Endothelial cell of umbilical vein (primary cell): ENCODE results near the gene PPP1R3G. TPM values are rescaled to one million over a fixed set of nuclear protein-coding genes. Genes with fewer than 3 reads are reported as not detected.

Experiments
- BruUV-seq: library from RNA; stranded (reverse); fragments of 400-500 nt; replicated peaks from 2 replicates; lab custom pipeline; 2021; lab: Mats Ljungman, UMichigan
- CTCF ChIA-PET: fragments of 300-600, 350-600 bp; sonication (Branson Sonifier 250); formaldehyde crosslinking; loops from one replicate; lab custom pipeline; 2021; ENCODE audit warnings: antibody characterized with exemption, inconsistent platforms; lab: Charles Lee
- POLR2A ChIA-PET: fragments of 300-600, 350-600 bp; sonication (Branson Sonifier 250); formaldehyde crosslinking; loops from one replicate; lab custom pipeline; 2021; ENCODE audit warnings: antibody characterized with exemption, inconsistent platforms; lab: Charles Lee
- DNase-seq: peaks from one replicate; pipeline ENCODE4 v3.0.0-alpha.2; 2011; ENCODE audit warnings: low read depth, low spot score
- FAIRE-seq: peaks from 2 replicates; lab custom pipeline; 2011; peaks lifted over from hg19 to GRCh38; lab: Jason Lieb, UNC
- H2AFZ ChIP-seq: 2 replicates; pipeline ENCODE4 v1.6.0; 2012; ENCODE audit warnings: low read depth, low read length, control low read depth, inconsistent platforms
- H3K27ac ChIP-seq: 2 replicates; pipeline ENCODE4 v1.5.1; 2011; ENCODE audit warnings: low read depth, mild to moderate bottlenecking, control low read depth, low read length, moderate library complexity; ENCODE audit not compliant: insufficient read depth
- H3K27me3 ChIP-seq, 2 experiments: 2 replicates each; pipeline versions ENCODE4 v1.6.0 to v1.6.1; 2011; ENCODE audit warnings: low read length in 2 of 2, mixed read lengths in 1 of 2; ENCODE audit not compliant: control insufficient read depth in 2 of 2, insufficient read depth in 2 of 2
- H3K36me3 ChIP-seq, 2 experiments: 2 replicates in 1 of 2; 3 replicates in 1 of 2; pipeline ENCODE4 v1.5.1; 2011; ENCODE audit warnings: low read length in 2 of 2, mild to moderate bottlenecking in 1 of 2, moderate library complexity in 1 of 2; ENCODE audit not compliant: control insufficient read depth in 2 of 2, insufficient read depth in 2 of 2; ENCODE audit errors: extremely low read depth in 1 of 2
- H3K4me1 ChIP-seq: 3 replicates; pipeline ENCODE4 v1.5.1; 2011; ENCODE audit warnings: mild to moderate bottlenecking, low read length; ENCODE audit not compliant: control insufficient read depth, insufficient read depth; ENCODE audit errors: extremely low read depth
- H3K4me2 ChIP-seq: 2 replicates; pipeline ENCODE4 v1.6.1; 2011; ENCODE audit warnings: low read length, control low read depth, mixed read lengths; ENCODE audit not compliant: insufficient read depth
- H3K4me3 ChIP-seq, 3 experiments: fragments of 200-600 bp in 1 of 3; sonication (generic), shearing (Covaris generic) in 1 of 3; replicated peaks in 1 of 3; 2 replicates each; pipeline ENCODE4 v1.5.1; 2011 to 2016; ENCODE audit warnings: control low read depth in 3 of 3, low read length in 3 of 3, mild to moderate bottlenecking in 2 of 3, inconsistent platforms in 1 of 3, low read depth in 1 of 3, moderate library complexity in 1 of 3; ENCODE audit not compliant: insufficient read depth in 1 of 3
- H3K79me2 ChIP-seq: 2 replicates; pipeline ENCODE4 v1.6.0; 2012; ENCODE audit warnings: low read length, inconsistent platforms; ENCODE audit not compliant: control insufficient read depth, insufficient read depth
- H3K9ac ChIP-seq: replicated peaks from 2 replicates; pipeline ENCODE3; 2011; ENCODE audit warnings: low read length, control low read depth; ENCODE audit not compliant: insufficient read depth; ENCODE audit errors: extremely low read depth
- H3K9me1 ChIP-seq: replicated peaks from 3 replicates; pipeline ENCODE4 v1.6.0; 2011; ENCODE audit warnings: mild to moderate bottlenecking, low read length; ENCODE audit not compliant: control insufficient read depth, insufficient read depth; ENCODE audit errors: extremely low read depth
- H3K9me3 ChIP-seq: replicated peaks from 2 replicates; pipeline ENCODE4 v1.5.1; 2012; ENCODE audit warnings: low read length, inconsistent platforms; ENCODE audit not compliant: control insufficient read depth, insufficient read depth
- H4K20me1 ChIP-seq: replicated peaks from 2 replicates; pipeline ENCODE3; 2011; ENCODE audit warnings: mild to moderate bottlenecking, low read length; ENCODE audit not compliant: control insufficient read depth, insufficient read depth; ENCODE audit errors: extremely low read depth
- EZH2 ChIP-seq: IDR thresholded peaks from 2 replicates; pipeline ENCODE4 v1.6.1; 2012; ENCODE audit warnings: borderline replicate concordance, low read depth, mild to moderate bottlenecking, moderate library complexity, low read length, inconsistent platforms; ENCODE audit not compliant: severe bottlenecking
- FOS ChIP-seq: IDR thresholded peaks from 2 replicates; pipeline ENCODE4 v1.6.1; 2011; ENCODE audit warnings: mild to moderate bottlenecking, low read length, moderate library complexity, borderline replicate concordance; ENCODE audit not compliant: insufficient read depth
- GATA2 ChIP-seq: IDR thresholded peaks from 2 replicates; pipeline ENCODE4 v1.7.0; 2011; ENCODE audit warnings: low read depth, mild to moderate bottlenecking, moderate library complexity, mixed read lengths, low read length; ENCODE audit not compliant: insufficient read length, insufficient read depth
- JUN ChIP-seq: IDR thresholded peaks from 2 replicates; pipeline ENCODE4 v1.6.1; 2011; ENCODE audit warnings: borderline replicate concordance, low read depth; ENCODE audit not compliant: insufficient read length, insufficient read depth
- MAX ChIP-seq: IDR thresholded peaks from 2 replicates; pipeline ENCODE4 v1.6.1; 2011; ENCODE audit not compliant: insufficient read depth, insufficient read length
- MYC ChIP-seq: IDR thresholded peaks from one replicate; pipeline ENCODE4 v1.6.1; 2011; ENCODE audit warnings: mild to moderate bottlenecking, low read depth, low read length
- POLR2A ChIP-seq: IDR thresholded peaks from 2 replicates; pipeline ENCODE4 v1.6.1; 2012; ENCODE audit warnings: low read depth, mild to moderate bottlenecking, control low read depth, low read length
- POLR2AphosphoS5 ChIP-seq: IDR thresholded peaks from 2 replicates; pipeline ENCODE4 v1.6.1; 2012; ENCODE audit warnings: low read depth, mild to moderate bottlenecking, control low read depth, low read length, moderate library complexity; ENCODE audit not compliant: insufficient read depth
- dilution Hi-C: fragments of 300-500 bp; cut with MboI; formaldehyde crosslinking; loops from one replicate; pipeline ENCODE4 v1.15.0; 2019; ENCODE audit warnings: low sequenced_read_pairs; ENCODE audit not compliant: extremely low pct_ligation_motif_present
- intact Hi-C: fragments of 100-400 bp; cut with micrococcal nuclease; formaldehyde crosslinking; loops from one replicate; pipeline ENCODE4 v1.10.0; 2022
- polyA plus RNA-seq, 4 experiments: library from polyadenylated mRNA; depleted of rRNA in 3 of 4; stranded (reverse) in 3 of 4; unstranded in 1 of 4; fragments of >200 nt; gene quantifications; 2 replicates each; pipeline versions ENCODE4 v1.2.1 to v1.2.3, GENCODE V29; 2011 to 2012; ENCODE audit warnings: missing spikeins in 1 of 4
- total RNA-seq: library from RNA; stranded (reverse); gene quantifications from 2 replicates; pipeline ENCODE4 v1.2.3, GENCODE V29; 2021
- TF ChIP-seq, protein P1 (sequence below), 2 donors: IDR thresholded peaks; 1 replicate in 1 of 2; 2 replicates in 1 of 2; pipeline ENCODE4 v1.5.1; 2011; ENCODE audit warnings: low read length in 2 of 2, mild to moderate bottlenecking in 2 of 2, moderate library complexity in 2 of 2, control low read depth in 1 of 2, inconsistent platforms in 1 of 2, low read depth in 1 of 2; ENCODE audit not compliant: insufficient read depth in 1 of 2; ENCODE audit errors: extremely low read depth in 1 of 2

Gene PPP1R3G
- total and polyA plus RNA-seq, 2 donors (not counting 3 experiments of a cell fraction or from before 2014, with no cell fraction given): 0.04 to 0.09 TPM

GRCh38 chr6:5081955-5082354 lies 3.2 kb upstream of the PPP1R3G start:
- H3K4me2 ChIP-seq: no peak overlapping the region
- FAIRE-seq: no peak
- POLR2A ChIA-PET: no interaction called here

More at GRCh38 chr6:5081955-5082354, 3.2 kb upstream of the PPP1R3G start:
- CTCF ChIA-PET: interaction anchor here (2.3 kb wide), 1 partner anchor 25 kb away, joined by 7 read pairs; no protein-coding TSS in a partner anchor
- TF ChIP-seq MYC (no peak), FOS (no peak), GATA2 (no peak), POLR2AphosphoS5 (no peak), POLR2A (no peak), MAX (no peak), EZH2 (no peak), JUN (no peak)
- TF ChIP-seq, protein P1, sequence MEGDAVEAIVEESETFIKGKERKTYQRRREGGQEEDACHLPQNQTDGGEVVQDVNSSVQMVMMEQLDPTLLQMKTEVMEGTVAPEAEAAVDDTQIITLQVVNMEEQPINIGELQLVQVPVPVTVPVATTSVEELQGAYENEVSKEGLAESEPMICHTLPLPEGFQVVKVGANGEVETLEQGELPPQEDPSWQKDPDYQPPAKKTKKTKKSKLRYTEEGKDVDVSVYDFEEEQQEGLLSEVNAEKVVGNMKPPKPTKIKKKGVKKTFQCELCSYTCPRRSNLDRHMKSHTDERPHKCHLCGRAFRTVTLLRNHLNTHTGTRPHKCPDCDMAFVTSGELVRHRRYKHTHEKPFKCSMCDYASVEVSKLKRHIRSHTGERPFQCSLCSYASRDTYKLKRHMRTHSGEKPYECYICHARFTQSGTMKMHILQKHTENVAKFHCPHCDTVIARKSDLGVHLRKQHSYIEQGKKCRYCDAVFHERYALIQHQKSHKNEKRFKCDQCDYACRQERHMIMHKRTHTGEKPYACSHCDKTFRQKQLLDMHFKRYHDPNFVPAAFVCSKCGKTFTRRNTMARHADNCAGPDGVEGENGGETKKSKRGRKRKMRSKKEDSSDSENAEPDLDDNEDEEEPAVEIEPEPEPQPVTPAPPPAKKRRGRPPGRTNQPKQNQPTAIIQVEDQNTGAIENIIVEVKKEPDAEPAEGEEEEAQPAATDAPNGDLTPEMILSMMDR (IDR thresholded peaks at IDR 0.05; ENCODE audit: extremely low read depth in 1 of 2, insufficient read depth in 1 of 2, low read depth in 1 of 2, low read length in 2 of 2): no peak
- Histone ChIP-seq H3K27me3 (peaks cover 6 to 14% of the 10 kb centered on the region in 2 experiments), H3K4me1 (peaks cover 12% of the 10 kb centered on the region), H3K36me3 (no peaks in the 10 kb centered on the region), H3K27ac (no peak overlapping the region), H3K4me3 (no peak overlapping the region), H3K9me3 (no peaks in the 10 kb centered on the region), H3K9me1 (no peaks in the 10 kb centered on the region), H4K20me1 (no peaks in the 10 kb centered on the region), H2AFZ (no peak overlapping the region), H3K79me2 (no peaks in the 10 kb centered on the region), H3K9ac (no peak overlapping the region)
- DNase-seq: no peak
- intact Hi-C loops (no loop called here), dilution Hi-C loops (no loop called here)
- BruUV-seq: no TSS peak
